GM21723 (cell line): Measurements from ENCODE around the gene ARHGAP22.

Experiments
- ATAC-seq: cut with Tn5 transposase; IDR thresholded peaks from one replicate; pipeline ENCODE4 v1.9.1; 2021; ENCODE audit warnings: mild to moderate bottlenecking, moderate library complexity; ENCODE audit not compliant: unreplicated experiment

The ARHGAP22 gene

DNA sequence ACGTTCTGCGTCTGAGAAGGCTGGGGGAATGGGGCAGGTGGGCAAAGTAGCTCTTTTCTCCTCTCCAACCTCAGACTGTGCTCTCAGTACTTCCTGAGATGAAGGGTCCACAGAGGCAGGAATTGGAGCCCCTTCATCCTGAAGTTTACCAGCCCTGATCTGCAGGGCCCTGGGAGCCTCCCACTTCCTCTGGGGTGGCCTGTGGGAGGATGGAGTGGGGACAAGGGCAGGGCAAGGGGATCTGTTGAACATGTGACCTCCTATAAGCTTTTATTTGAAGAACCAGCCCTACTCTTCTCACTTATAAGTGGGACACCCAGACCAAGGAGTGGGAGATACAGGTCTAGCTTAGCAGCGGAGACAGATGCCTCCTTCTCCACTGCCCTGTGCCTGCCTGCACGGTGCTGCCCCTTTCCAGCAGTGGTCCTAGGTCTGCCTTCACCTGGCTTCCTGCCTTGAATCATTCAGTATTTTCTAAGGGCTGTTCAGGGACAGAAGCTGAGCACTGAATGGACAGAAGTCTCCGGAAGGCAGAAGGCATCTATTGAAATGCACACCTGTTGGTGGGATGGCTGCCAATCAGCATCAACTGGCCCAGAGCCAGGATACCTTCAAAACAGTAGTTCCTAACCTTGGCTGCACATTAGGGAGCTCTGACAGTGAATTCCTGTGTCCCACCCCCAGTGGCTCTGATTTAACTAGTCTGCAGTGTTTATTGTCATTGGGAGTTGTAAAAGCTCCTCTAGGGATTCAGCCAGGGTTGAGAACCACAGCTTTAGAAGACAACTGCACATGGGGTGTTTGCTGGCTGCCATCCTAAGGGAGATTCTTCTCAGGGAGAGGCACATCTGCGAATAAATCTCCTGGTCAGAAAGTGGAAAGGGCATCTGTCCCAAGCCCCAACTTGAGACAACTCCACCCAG is 2.7 kb upstream of the ARHGAP22 start:
- no peak for ATAC-seq

- no peak for ATAC-seq
These were observed 1.9 kb upstream of the ARHGAP22 start for GRCh38 chr10:48606530-48607355.

GRCh38 chr10:48605786-48606529 is 1.1 kb upstream of the ARHGAP22 start:
- ATAC-seq, result no peak

- ATAC-seq, result no peak
These were observed 558 bp downstream of the ARHGAP22 start for GRCh38 chr10:48604039-48604990.

DNA sequence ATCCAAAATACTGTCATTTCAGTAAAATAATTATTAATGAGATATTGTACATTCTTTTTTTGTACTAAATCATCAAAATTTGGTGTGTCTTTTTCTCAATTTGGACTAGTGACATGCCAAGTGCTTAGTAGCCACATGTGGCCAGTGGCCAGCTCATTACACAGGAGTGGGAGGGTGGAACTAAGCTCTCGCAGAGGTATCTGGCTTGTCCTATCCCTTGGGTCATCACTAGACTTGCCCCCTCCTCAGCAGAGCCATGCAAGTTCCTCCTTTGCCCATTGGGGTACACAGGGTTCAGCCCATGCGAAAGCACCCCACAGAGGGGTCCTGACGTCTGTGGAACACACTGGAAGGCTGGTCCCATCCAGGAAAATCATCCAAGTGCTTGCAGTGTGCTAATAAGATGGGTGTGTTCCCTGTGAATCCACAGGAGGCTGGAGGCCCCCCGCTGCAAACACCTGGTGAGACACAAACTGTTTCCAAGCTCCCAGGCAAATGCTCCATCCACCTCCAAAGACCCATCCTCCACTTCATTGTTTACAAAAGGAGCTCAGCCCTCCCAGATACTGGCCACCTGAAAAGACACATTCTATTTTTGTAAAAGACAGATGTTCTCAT is 1.3 kb downstream of the ARHGAP22 start:
- no peak for ATAC-seq

GRCh38 chr10:48602401-48603135 is 2.3 kb downstream of the ARHGAP22 start:
- no peak for ATAC-seq

DNA sequence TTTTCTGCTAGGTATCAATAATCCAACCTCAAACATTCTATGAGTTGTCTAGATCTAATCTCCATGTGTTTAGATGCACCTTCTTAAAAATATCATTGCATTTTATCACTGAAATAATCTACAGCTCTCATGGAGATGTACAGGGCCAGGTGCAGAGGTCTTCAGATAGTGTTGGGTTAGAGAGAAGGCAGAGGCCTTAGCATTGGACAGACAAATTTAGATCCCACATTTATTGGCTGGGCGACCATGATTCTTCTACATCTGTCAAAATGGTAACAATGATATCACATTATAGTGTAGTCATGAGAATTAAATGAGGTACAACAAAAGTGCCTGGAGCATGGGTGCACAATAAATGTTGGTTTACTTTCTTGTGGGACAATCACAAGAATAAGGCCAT is 3.1 kb downstream of the ARHGAP22 start:
- ATAC-seq, result no peak

GRCh38 chr10:48600645-48601505 is 4.0 kb downstream of the ARHGAP22 start:
- ATAC-seq, result no peak

DNA sequence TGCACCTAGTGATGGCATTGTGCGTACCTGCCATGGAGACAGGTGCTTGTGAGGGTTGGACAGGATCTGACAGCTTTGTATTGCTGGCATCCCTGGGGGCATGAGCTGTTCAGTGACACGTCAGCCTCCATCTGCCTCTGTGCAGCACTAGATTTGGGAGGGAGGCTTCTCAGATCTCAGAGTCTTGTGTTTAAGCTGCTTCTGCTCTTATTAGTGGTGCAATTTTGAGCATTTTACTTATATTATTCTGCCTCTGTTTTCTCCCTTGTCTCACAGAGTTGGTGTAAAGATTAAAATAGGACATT is 5.1 kb downstream of the ARHGAP22 start:
- no peak for ATAC-seq

GRCh38 chr10:48598936-48599829 is 5.7 kb downstream of the ARHGAP22 start:
- no peak for ATAC-seq

DNA sequence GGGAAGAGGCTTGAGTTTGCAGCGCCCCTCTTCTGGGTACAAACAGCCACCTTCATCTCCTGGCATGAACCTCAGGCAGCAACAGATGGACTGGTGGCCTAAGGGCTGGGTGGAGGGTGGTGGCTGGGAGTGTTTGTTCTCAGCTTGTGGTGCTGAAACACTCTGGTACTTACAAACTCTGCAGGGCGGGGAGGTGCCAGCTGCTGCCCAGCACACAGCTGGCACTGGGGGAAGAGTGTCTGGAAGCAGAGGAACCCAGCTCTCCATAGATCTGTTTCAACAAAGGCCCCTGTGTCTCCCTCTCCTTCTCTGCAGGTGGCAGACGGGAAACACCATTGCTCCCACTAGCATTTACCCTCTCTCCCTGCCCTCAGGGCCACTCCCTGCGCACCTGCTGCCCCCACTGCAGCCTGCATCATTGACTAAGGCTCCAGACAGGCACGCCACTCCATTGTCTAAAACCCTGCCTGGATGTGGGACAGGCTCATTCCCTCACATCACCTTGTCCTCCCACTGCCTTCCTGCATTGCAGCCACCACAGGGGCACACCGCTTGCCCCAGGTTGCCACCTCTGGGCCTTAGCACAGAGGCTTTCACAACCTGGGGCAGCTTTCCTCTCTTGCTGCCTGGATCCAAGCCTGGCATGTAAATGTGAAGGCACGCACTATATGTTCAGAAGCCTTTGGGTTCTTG is 6.5 kb downstream of the ARHGAP22 start:
- no peak for ATAC-seq

DNA sequence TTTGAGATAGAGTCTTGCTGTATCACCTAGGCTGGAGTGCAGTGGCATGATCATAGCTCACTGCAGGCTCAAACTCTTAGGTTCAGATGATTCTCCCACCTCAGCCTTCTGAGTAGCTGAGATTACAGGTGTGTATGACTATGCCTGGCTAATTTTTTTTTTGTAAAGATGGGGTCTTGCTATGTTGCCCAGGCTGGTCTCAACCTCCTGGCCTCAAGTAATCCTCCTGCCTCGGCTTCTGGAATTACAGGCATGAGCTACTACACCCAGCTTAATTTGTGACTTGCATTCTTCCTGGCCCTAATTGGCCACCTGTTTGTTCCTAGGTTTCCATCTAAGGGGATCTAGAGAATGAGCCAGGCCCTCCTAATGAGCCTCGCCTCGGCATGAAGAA is 9.3 kb downstream of the ARHGAP22 start:
- no peak for ATAC-seq

DNA sequence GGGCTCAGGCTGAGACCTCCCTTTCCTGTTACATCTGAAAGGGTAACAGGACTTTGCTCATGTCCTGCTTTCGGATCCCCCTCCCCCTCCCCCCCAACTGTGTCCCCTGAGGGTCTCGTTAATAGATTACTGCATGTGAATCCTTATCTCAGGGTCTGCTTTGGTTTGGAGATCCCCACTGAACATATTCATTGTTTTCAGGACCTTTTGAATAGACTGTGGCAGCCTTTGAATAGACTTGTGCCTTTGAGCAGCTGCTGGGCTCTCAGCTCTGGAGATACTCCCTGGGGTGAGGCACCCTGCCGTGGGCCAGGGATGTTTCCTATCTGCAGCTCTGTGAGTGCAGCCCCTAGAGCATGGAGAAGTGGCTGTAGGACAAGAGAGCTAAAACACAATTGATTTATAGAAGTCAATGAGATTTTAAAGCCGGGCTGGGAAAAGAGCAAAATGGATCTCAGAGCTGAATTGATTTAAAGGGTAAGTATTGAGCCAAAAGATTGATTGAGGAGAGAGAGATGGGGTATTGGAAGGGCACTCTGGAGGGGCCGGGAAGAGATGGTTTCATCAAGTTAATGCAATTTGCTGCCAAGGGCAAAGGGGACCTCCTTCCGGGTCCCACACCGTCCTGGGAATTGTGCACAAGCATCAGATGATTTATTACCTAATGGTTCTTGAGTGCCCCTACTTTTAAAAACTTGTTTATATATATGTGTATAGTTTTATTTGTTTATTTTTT is 9.9 kb downstream of the ARHGAP22 start:
- ATAC-seq, result no peak

DNA sequence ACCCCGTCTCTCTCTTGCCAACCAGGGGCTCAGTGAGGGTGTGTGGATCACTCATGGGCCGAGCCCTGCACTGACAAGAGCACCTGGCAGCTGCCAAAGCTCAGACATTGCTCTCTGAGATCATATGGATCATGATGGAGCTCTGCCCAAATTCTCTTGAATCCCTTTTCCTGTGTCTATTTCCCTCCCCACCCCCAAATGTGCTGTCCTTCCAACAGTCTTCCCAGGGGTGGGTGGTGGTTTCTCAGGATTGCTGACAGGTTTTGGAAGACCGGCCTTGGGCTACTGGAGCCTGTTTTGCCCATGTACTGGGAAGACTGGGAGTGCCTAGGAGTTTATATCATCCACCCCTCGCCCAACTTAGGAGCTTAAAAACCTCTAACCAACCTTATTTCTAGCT is 10.5 kb downstream of the ARHGAP22 start:
- ATAC-seq, result no peak

DNA sequence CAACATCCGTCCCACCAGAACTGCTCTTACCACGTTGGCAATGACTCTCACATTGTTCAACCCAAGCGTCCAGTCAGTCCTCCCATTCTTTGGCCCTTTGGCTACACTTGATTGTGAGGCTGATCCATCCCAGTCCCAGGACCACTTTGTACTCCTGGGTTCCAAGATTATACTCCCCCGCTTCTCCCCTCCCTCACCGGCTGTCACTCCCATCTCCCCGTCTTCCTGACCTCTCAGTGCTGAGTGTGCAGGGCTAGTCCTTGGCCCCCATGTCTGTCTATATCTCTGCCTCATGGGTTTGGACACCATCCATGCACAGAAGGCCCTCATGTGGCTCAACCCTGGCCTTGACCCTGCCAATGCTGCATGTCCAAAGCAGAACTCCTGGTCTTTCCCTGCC is 12.5 kb downstream of the ARHGAP22 start:
- ATAC-seq, result no peak

DNA sequence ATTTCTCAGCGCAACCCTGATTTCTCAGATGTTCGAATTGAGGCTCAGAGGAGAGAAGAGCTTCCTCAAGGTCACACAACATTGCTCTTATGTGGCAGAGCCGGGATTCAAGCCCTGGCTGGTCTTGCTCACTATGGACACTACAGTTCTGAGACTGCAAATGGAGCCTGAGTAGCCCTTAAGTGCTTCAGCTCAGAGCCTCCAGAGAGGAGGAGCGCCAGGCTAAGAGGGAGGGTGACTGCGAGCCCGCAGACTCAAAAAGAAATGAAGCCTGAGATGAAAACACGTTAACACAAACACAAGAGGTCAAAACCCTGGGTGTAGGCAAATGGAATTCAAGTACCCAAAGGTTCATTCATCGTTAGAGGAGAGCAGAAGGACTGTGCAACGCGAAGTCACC is 13.9 kb downstream of the ARHGAP22 start:
- ATAC-seq, result no peak
